GM12873 (cell line): ENCODE measurements around the gene CDK9.

Source experiments
- TF ChIP-seq, protein P1 (sequence below): IDR thresholded peaks from 2 replicates; pipeline ENCODE4 v1.5.1; 2012; ENCODE audit warnings: low read depth, mild to moderate bottlenecking, moderate library complexity, low read length, control low read depth; ENCODE audit not compliant: insufficient read depth; ENCODE audit errors: missing control alignments

Gene CDK9

DNA sequence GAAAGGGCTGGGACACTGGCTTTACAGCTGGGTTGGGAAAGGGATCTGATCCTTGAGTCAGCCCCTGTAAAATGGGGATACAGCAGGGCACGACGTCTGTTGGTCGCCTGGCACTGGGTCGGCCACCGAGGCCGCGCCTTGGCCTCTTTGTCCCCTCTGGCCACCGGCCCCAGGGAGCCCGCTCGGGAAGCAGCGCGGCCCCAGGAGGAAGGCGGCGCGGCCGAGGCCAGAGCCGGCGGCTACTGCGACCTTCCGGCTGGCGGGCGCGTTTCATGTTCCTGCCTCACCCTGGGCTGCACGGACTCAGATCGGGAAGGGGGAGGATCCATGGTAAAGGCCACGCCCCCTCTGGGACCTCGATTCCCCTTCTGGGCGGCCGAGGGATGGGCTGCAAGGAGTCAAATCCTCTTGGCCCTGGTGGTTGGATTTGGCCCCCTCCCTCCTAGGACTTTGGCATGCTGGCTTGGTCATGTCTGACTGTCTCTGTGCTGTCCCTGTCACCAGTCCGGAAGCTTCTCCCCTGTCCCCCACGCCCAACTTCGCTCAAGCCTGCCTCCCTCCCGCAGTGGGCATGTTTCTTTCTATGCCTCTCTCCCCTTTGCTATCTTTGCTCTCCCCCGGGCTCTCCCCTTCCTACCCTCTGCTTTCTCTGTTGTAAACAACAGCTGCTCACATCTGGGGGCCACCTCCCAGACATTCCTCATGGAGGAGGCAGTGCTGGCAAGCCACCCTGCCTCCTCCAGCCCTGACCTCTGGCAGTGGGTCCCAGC lies 42.6 kb downstream of the CDK9 start:
- TF ChIP-seq, protein P1, sequence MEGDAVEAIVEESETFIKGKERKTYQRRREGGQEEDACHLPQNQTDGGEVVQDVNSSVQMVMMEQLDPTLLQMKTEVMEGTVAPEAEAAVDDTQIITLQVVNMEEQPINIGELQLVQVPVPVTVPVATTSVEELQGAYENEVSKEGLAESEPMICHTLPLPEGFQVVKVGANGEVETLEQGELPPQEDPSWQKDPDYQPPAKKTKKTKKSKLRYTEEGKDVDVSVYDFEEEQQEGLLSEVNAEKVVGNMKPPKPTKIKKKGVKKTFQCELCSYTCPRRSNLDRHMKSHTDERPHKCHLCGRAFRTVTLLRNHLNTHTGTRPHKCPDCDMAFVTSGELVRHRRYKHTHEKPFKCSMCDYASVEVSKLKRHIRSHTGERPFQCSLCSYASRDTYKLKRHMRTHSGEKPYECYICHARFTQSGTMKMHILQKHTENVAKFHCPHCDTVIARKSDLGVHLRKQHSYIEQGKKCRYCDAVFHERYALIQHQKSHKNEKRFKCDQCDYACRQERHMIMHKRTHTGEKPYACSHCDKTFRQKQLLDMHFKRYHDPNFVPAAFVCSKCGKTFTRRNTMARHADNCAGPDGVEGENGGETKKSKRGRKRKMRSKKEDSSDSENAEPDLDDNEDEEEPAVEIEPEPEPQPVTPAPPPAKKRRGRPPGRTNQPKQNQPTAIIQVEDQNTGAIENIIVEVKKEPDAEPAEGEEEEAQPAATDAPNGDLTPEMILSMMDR = no peak

DNA sequence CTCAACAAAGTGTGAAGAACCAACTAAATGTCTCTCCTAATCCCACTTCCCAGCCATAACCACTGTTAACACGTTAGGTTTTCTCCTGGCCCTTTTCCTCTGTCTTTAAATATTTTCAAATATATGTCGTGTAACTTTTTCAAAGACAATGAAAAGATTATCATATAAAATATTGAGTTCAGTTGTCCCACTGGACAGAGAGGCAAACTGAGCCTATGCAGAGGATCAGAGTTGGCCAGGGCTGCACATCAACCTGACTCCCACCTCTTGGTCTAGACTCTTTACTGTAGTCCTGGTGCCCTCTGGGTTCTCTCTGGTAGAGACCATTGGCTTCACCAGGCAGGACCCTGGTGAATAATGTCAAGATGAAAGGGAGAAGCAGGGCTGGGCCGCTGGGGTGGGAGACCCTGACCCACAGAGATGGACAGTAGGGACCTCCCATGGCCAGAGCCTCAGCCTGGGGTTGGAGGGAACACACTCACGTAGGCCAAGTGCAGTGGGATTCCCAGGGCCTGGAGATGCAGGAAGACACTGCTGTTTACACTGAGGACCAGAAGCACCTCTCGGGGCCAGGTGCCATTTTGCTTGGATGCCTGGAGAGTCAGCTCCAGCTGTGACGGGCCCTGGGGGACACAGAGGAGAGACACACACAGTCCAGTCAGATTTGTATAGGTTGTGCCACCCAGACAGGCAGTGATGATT lies 43.5 kb downstream of the CDK9 start:
- TF ChIP-seq, protein P1 = no peak

DNA sequence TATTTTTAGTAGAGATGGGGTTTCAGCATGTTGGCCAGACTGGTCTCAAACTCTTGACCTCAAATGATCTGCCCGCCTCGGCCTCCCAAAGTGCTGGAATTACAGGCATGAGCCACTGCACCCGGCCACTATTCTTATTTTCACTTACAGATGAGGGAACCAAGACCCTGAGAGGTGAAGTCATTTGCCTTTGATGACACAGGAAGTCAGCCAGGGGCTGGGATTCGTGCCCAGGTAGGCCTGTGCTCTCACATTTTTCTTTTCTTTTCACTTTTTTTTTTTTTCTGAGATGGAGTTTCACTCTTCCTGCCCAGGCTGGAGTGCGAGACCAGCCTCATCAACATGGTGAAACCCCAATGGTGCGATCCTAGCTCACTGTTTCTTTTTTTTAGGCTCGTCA lies 46.4 kb downstream of the CDK9 start:
- TF ChIP-seq, protein P1 = no peak

DNA sequence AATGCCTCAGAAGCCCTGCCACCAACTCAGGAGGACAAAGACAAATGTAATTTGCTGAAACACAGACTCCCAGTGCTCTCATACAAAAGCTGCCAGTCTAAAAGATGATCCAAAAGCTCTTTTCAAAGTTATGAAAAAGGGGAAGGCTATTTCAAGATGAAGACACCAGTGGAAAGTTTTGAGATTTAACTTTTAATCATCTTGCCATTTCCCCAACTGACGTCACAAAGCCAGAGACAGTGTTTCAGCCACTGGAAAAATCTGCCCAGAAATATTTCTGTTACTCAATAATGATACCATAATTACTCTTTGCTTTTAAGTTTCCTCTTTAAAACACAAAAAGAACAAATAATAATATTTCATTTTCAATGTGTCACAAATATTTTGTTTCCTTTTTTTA lies 47.7 kb downstream of the CDK9 start:
- TF ChIP-seq, protein P1 = no peak

DNA sequence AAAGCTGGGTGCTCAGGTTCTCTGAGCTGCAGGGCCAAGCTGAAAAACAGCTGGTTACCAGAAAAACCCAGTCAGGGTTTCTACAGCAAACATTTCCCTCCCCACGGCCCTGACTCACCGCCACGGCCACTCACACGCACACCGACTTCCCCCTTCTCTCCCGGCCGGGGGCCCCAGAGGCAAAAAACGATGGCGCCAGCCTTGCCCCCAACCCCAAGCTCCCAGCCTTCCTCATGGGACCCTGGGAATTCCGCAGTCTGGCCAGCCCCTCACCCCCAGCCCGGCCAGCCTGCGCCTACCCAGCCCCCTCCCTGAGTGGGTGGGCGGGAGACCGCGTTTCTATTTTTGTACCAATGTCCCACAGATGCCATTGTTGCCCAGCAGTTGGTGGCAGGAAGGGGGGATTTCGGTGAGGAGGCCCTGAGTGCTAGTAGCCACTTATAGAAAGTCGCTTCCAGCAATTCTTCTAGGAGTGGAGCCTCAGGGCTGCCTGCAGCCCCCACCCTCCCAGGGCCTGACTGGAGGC lies 50.2 kb downstream of the CDK9 start:
- TF ChIP-seq, protein P1 = no peak

DNA sequence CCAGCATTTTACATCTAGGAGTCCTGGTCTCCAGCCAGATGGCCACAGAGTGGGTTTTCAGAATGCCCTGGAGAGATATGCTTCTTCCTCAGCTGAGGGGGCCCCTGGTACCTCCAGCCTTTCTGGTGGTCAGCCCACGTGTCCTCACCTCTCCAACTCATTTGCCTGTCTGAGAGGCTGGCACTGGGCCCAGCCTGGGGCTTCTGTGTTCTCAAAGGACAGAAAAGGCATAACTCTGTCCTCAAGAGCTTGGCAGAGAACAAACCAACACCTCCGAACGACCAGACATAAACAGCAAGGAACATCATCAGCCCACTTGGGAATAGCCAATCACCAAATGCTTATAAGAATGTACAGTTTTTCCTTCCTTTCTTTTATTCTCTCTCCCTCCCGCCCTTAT lies 51.5 kb downstream of the CDK9 start:
- TF ChIP-seq, protein P1 = no peak

DNA sequence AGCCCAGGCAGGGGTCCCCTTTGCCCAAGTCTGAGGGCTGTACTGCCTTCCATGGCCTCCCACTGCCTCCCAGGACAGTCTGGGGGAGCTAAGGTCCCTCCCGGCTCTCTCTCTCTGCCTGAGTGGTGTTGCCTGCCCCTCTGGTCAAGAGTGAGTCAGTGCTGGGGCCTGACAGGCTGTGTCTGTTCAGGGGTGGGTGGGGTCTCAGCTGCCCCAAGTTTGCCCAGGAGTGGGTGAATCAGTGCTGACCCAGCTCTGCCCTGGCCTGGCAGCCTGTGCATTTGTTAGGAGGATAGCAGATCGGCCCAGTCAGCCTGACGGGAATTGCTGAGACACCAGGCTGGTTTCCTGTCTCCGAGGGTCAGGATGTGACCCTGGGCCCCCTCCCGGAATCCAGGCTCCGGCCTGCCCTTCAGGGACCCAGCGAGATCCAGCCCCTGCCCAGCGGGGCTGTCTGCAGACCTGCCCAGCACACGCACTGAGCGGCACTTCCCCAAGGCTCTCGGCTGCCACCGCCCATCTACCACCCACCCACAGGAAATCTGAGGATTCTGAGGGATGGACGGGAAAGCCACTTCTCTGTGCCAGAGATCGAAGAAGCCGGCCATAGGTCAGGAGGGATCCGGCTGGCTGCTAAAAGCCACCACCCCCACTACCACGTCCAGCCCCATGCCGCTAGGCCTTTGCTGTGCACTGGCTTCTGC lies 52.7 kb downstream of the CDK9 start:
- TF ChIP-seq, protein P1 = no peak
